Type B pancreatic cell (in vitro differentiated cells): ENCODE measurements around the gene CUL4A. TPM values are rescaled to one million over a fixed set of nuclear protein-coding genes. Genes with fewer than 3 reads are reported as not detected.

Source experiments
- DNase-seq: peaks from one replicate; pipeline ENCODE4 v3.0.0; 2021; ENCODE audit warnings: mixed read lengths; ENCODE audit not compliant: unreplicated experiment; ENCODE audit errors: extremely low spot score
- H3K27ac Mint-ChIP-seq: 2 replicates; pipeline ENCODE4 v1.8.0; 2021; ENCODE audit warnings: mild to moderate bottlenecking, mixed read lengths
- H3K27me3 Mint-ChIP-seq: 2 replicates; pipeline ENCODE4 v1.8.0; 2021; ENCODE audit warnings: mixed read lengths
- H3K36me3 Mint-ChIP-seq: 2 replicates; pipeline ENCODE4 v1.8.0; 2021; ENCODE audit warnings: mixed read lengths
- H3K4me1 Mint-ChIP-seq: one replicate; pipeline ENCODE4 v1.8.0; 2021; ENCODE audit warnings: mixed read lengths; ENCODE audit not compliant: unreplicated experiment
- H3K4me3 Mint-ChIP-seq: 2 replicates; pipeline ENCODE4 v1.8.0; 2021; ENCODE audit warnings: mild to moderate bottlenecking, mixed read lengths
- H3K9me3 Mint-ChIP-seq: 2 replicates; pipeline ENCODE4 v1.8.0; 2021; ENCODE audit warnings: mixed read lengths
- total RNA-seq: library from RNA; stranded (reverse); gene quantifications from 2 replicates; pipeline ENCODE4 v1.2.1, GENCODE V29; 2021; ENCODE audit warnings: low replicate concordance
- TF ChIP-seq, protein P1 (sequence below): fragments of 200-600 bp; sonication (generic); conservative IDR thresholded peaks from 2 replicates; pipeline ENCODE4 v1.5.0; 2021; ENCODE audit warnings: antibody characterized with exemption, mild to moderate bottlenecking

Gene CUL4A
- total RNA-seq, 1 donor from 2014 or later, result 64.6 TPM

DNA sequence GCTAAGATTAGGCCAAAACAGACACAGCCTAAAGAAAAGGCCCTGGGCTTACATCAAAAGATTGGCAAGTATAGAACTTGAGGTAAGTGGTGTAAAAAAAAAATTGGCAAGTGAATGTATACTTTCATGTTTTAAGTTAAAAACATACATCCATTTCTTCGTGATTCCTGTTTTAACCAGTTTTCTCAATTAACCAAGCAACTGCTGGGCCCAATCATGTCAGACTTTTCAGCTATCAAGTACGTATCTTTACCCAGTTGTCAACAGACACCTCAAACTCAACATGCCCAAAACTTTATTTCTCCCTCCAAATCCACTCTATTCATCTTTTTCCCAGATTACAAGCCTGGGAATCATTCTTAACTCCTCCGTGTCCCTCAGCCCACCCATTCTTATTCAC is 2.0 kb upstream of the CUL4A start:
- Mint-ChIP-seq H3K27ac (peak overlapping the region; percentile 91), H3K27me3 (no peaks in the 10 kb centered on the region), H3K36me3 (peaks cover 11% of the 10 kb centered on the region), H3K9me3 (no peaks in the 10 kb centered on the region), H3K4me1 (peaks cover 40% of the 10 kb centered on the region), H3K4me3 (peak overlapping the region; percentile 92)
- DNase-seq, result no peak
- TF ChIP-seq, protein P1, sequence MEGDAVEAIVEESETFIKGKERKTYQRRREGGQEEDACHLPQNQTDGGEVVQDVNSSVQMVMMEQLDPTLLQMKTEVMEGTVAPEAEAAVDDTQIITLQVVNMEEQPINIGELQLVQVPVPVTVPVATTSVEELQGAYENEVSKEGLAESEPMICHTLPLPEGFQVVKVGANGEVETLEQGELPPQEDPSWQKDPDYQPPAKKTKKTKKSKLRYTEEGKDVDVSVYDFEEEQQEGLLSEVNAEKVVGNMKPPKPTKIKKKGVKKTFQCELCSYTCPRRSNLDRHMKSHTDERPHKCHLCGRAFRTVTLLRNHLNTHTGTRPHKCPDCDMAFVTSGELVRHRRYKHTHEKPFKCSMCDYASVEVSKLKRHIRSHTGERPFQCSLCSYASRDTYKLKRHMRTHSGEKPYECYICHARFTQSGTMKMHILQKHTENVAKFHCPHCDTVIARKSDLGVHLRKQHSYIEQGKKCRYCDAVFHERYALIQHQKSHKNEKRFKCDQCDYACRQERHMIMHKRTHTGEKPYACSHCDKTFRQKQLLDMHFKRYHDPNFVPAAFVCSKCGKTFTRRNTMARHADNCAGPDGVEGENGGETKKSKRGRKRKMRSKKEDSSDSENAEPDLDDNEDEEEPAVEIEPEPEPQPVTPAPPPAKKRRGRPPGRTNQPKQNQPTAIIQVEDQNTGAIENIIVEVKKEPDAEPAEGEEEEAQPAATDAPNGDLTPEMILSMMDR, result no peak

DNA sequence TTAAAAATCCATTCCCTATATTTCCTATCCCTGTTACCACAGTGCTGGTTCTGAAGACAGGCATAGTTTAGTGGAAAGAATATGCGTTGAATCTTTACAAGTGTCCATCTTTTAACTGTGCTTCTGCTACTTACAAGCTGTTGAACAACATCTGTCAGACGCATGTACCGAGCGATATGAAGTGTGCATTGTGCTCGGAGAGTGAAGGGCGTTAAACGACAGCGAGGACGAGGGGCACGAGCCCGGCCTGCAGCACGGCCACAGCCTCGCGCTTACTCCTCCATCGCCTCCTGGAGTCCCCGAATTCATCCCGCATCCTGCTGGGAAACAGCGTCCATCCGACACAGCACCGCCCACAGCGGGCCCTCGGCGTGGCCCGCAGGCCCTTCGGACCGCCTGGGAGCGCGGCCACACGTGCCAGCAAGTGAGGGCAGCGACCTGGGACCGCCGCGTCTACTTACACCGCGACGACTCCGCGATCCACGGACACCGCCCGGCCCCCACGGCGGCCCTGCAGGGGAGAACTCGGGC is 1.5 kb upstream of the CUL4A start:
- Mint-ChIP-seq H3K36me3 (peaks cover 11% of the 10 kb centered on the region), H3K27ac (peak overlapping the region; percentile 91), H3K4me1 (peaks cover 35% of the 10 kb centered on the region), H3K4me3 (peak overlapping the region; percentile 92), H3K9me3 (no peaks in the 10 kb centered on the region), H3K27me3 (no peaks in the 10 kb centered on the region)
- TF ChIP-seq, protein P1, result no peak
- DNase-seq, result no peak

DNA sequence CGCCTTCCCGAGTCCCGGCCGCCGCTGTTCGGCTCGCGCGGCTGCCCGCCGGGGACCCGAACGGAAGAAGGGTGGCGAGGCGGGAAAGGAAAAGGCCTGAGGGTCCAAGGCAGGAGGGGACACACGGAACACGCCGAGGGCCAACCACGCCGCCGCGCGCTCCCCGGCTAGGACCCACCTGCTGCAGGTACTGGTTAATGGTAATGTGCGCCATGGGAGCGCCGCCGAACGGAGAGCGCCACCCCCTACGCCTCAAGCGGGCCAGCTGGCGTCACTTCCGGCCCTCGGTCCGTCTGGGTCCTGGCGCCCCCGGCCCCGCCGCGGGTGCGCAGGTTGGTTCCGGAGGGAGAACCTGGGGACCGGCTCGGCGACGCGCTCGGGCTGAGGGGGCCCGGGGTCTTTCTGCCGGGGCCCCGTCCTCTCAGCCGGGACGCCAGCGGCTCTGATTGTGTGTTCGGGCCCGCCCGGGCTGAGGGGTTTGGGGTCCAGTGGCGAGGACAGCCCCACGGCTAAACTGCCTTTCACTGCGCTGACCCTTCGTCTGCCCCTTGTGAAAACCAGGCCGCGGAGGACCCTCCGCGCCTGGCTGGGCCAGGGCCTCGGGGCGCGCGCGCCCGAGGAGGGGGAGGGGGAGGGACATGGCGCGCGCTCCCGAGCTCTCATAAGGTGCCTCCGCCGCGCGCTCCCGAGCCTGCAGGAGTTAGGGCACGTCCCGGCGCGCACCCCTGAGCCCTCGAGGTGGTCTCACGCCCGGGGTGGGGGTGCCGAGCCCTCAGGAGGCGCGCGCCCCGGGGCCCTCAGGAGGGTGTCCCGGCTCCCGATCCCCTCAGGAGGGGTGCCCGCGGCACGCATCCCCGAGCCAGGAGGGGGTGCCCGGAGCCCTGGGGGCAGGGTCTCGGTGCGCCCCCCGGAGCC is 735 bp upstream of the CUL4A start, which contains the start of gene PCID2:
Gene PCID2, minus strand, starts transcription at position 249 of the 915 bp plus-strand sequence. Its CDS starts 35 bp downstream, at position 214.
- no peaks in the 10 kb centered on the region for H3K27me3 Mint-ChIP-seq
- H3K9me3 Mint-ChIP-seq, result no peaks in the 10 kb centered on the region
- peak within 1 kb of the TSS; percentile 91 for H3K27ac Mint-ChIP-seq
- peaks cover 11% of the 10 kb centered on the region for H3K36me3 Mint-ChIP-seq
- TF ChIP-seq, protein P1, result no peak
- peak; percentile 92 for DNase-seq
- peak within 1 kb of the TSS; percentile 92 for H3K4me3 Mint-ChIP-seq
- peaks cover 35% of the 10 kb centered on the region for H3K4me1 Mint-ChIP-seq

DNA sequence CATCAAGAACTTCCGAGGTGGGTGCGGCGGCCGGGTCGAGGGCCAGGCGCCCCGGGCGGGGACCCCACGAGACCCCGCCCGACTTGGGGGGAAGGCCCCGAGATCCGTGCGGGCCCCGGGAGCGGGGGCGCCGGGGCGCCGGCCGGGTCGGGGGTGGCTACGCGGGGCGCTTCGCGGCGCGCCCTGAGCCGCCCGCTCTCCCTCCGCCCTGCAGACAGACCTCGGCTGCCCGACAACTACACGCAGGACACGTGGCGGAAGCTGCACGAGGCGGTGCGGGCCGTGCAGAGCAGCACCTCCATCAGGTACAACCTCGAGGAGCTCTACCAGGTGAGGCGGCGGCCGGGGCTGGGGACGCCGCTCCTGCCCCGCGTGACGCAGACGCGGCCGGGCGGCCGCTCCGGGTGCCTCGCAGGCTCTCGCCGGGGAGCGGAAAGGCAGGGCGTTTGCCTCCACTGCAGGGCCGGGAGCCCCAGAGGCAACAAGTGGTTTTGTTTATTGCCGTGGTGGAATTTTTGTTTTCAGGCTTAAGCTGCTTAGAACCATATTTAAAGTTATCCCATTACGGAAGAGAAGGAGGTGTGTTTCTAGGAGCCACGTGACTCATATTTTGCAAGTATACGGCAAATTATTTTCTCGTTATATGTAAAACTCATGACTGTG is 477 bp downstream of the CUL4A start:
- peak; percentile 79 for DNase-seq
- H3K27ac Mint-ChIP-seq, result peak overlapping the region; percentile 93
- TF ChIP-seq, protein P1, result peak; percentile 56
- H3K9me3 Mint-ChIP-seq, result no peaks in the 10 kb centered on the region
- H3K4me1 Mint-ChIP-seq, result peaks cover 35% of the 10 kb centered on the region
- peaks cover 14% of the 10 kb centered on the region for H3K36me3 Mint-ChIP-seq
- H3K4me3 Mint-ChIP-seq, result peak overlapping the region; percentile 92
- H3K27me3 Mint-ChIP-seq, result no peaks in the 10 kb centered on the region

DNA sequence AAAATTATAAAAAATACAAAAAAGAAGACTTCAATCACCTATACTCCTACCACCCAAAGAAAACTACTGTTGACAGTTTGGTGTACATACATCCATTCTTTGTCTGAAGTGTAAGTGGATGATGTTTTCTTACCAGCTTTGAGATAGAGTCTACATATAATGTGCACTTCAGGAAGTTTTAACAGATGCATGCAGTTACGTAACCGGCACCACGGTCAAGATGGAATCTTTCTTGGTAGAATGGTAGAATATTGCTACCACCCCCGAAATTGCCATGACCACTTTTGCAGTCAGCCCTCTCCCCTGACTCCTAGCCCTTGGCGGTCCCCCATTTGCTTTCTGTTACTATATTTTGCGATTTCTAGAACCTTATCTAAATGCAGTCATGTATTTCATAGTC is 1.4 kb downstream of the CUL4A start:
- Mint-ChIP-seq H3K4me1 (peaks cover 29% of the 10 kb centered on the region), H3K27me3 (no peaks in the 10 kb centered on the region), H3K9me3 (no peaks in the 10 kb centered on the region), H3K4me3 (peak overlapping the region; percentile 92), H3K27ac (peak overlapping the region; percentile 93), H3K36me3 (peaks cover 14% of the 10 kb centered on the region)
- TF ChIP-seq, protein P1, result no peak
- no peak for DNase-seq
